ENCODE results near the gene BRK1.
"Not testable (repeated sequence)": the region's sequence is repeated elsewhere in the genome, so short reads cannot be mapped to it uniquely, and the experiment has no call there.

BRK1 gene

GRCh38 chr3:10119376-10119775 is 3.9 kb downstream of the BRK1 start:
- Mint-ChIP-seq H3K27me3 (peaks cover 2% of the 10 kb centered on the region), H3K36me3 (ENCODE audit: low read depth) (peaks cover 53% of the 10 kb centered on the region), H3K27ac (no peak overlapping the region), H3K4me1 (peaks cover 63% of the 10 kb centered on the region), H3K4me3 (no peak overlapping the region), H3K9me3 (no peaks in the 10 kb centered on the region)
- no peak for ATAC-seq
- DNase-seq, result no peak

GRCh38 chr3:10121064-10121463 is 5.6 kb downstream of the BRK1 start:
- DNase-seq, result no peak
- Mint-ChIP-seq H3K4me1 (peaks cover 54% of the 10 kb centered on the region), H3K4me3 (no peak overlapping the region), H3K36me3 (ENCODE audit: low read depth) (peaks cover 59% of the 10 kb centered on the region), H3K27ac (no peak overlapping the region), H3K27me3 (no peaks in the 10 kb centered on the region), H3K9me3 (no peaks in the 10 kb centered on the region)
- ATAC-seq, result no peak

DNA sequence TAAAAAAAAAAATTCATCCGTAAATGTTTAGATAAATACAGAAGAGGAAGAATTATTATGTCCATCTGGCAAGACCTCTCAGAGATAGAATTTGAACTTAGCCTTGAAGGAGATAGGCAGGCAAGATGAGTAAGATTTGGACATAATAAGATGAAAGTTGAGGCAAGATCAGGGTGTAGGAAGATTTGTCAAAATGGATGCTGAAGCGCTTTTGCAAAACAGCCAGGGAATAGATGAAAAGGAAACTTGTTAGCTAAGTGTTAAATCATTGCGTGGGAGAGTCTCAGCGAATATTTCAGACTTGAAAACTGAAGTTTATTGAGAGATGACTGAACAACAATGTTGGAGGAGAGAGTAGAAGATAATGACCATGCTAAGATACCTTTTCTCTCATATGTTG is 7.2 kb downstream of the BRK1 start:
- no peaks in the 10 kb centered on the region for H3K27me3 Mint-ChIP-seq
- ATAC-seq (no peak), DNase-seq (no peak)
- no peak overlapping the region for H3K4me3 Mint-ChIP-seq
- H3K4me1 Mint-ChIP-seq, result peaks cover 39% of the 10 kb centered on the region
- peaks cover 63% of the 10 kb centered on the region for H3K36me3 Mint-ChIP-seq (ENCODE audit: low read depth)
- H3K9me3 Mint-ChIP-seq, result no peaks in the 10 kb centered on the region
- peak overlapping the region; percentile 23 for H3K27ac Mint-ChIP-seq

- DNase-seq; H3K27ac Mint-ChIP-seq; ATAC-seq; H3K27me3 Mint-ChIP-seq; H3K36me3 Mint-ChIP-seq (ENCODE audit: low read depth); H3K9me3 Mint-ChIP-seq; H3K4me3 Mint-ChIP-seq; H3K4me1 Mint-ChIP-seq: not testable (repeated sequence)
Observed at GRCh38 chr3:10135872-10136271, 20.4 kb downstream of the BRK1 start.

DNA sequence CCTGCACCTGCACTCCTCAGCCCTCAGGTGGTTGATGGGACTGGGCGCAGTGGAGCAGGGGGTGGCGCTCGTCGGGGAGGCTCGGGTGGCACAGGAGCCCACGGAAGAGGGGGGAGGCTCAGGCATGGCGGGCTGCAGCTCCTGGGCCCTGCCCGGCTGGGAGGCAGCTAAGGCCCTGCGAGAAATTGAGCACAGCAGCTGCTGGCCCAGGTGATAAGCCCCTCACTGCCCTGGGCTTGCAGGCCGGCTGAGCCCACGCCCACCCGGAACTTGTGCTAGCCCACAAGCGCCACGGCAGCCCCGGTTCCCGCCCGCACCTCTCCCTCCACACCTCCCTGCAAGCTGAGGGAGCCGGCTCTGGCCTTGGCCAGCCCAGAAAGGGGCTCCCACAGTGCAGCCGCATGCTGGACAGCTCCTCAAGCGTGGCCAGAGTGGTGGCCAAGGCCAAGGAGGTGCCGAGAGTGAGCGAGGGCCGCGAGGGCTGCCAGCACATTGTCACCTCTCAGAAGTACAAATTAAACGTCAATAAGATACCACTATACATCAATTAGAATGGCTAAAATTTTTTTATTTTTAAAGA is 21.0 kb downstream of the BRK1 start:
- ATAC-seq (no peak), DNase-seq (no peak)
- no peaks in the 10 kb centered on the region for H3K9me3 Mint-ChIP-seq
- H3K36me3 Mint-ChIP-seq (ENCODE audit: low read depth), result no peaks in the 10 kb centered on the region
- no peaks in the 10 kb centered on the region for H3K27me3 Mint-ChIP-seq
- no peak overlapping the region for H3K4me3 Mint-ChIP-seq
- H3K4me1 Mint-ChIP-seq, result peaks cover 7% of the 10 kb centered on the region
- no peak overlapping the region for H3K27ac Mint-ChIP-seq

GRCh38 chr3:10137178-10137577 is 21.7 kb downstream of the BRK1 start:
- Mint-ChIP-seq H3K4me1 (peaks cover 7% of the 10 kb centered on the region), H3K9me3 (no peaks in the 10 kb centered on the region)

GRCh38 chr3:10140996-10141546 is 25.6 kb downstream of the BRK1 start:
- H3K36me3 Mint-ChIP-seq (ENCODE audit: low read depth), result peaks cover 19% of the 10 kb centered on the region
- H3K27me3 Mint-ChIP-seq, result no peaks in the 10 kb centered on the region
- H3K4me1 Mint-ChIP-seq, result peaks cover 33% of the 10 kb centered on the region
- no peak for DNase-seq
- H3K27ac Mint-ChIP-seq, result peak overlapping the region; percentile 86
- no peak for ATAC-seq
- H3K4me3 Mint-ChIP-seq, result peak overlapping the region; percentile 95
- no peaks in the 10 kb centered on the region for H3K9me3 Mint-ChIP-seq

More at GRCh38 chr3:10137178-10137577, 21.7 kb downstream of the BRK1 start:
- H3K36me3 Mint-ChIP-seq (ENCODE audit: low read depth), result no peaks in the 10 kb centered on the region
- DNase-seq, result no peak
- no peak overlapping the region for H3K4me3 Mint-ChIP-seq
- no peak overlapping the region for H3K27ac Mint-ChIP-seq
- no peaks in the 10 kb centered on the region for H3K27me3 Mint-ChIP-seq
- ATAC-seq, result no peak

- DNase-seq (no peak), ATAC-seq (no peak)
- Mint-ChIP-seq H3K27me3 (no peaks in the 10 kb centered on the region), H3K36me3 (ENCODE audit: low read depth) (peaks cover 26% of the 10 kb centered on the region), H3K9me3 (no peaks in the 10 kb centered on the region), H3K4me3 (peak overlapping the region; percentile 95), H3K4me1 (peaks cover 41% of the 10 kb centered on the region), H3K27ac (peak overlapping the region; percentile 86)
Observed at GRCh38 chr3:10142707-10143560, 27.5 kb downstream of the BRK1 start.

DNA sequence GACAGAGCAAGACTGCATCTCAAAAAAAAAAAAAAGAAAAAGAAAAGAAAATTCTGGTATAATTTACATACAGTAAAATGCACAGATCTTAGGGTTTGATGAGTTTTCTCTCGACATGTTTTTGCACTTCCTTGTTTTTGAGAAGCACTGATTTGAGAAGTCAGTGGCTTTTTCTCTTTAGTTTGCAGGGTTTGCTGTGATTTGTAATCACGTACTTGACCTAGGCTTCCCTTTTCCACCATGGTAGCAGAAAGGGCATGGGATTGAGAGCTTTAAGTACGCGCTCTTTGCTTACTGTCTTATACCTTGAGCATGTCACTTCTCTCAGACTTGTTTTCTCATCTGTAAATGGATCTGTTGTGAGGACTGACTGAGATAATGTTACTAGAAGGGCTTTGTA is 30.2 kb downstream of the BRK1 start:
- Mint-ChIP-seq H3K36me3 (ENCODE audit: low read depth) (peaks cover 42% of the 10 kb centered on the region), H3K4me3 (peak overlapping the region; percentile 62), H3K4me1 (peaks cover 45% of the 10 kb centered on the region), H3K27ac (no peak overlapping the region), H3K9me3 (no peaks in the 10 kb centered on the region), H3K27me3 (no peaks in the 10 kb centered on the region)
- DNase-seq, result no peak
- ATAC-seq, result no peak

GRCh38 chr3:10149226-10149625 is 33.8 kb downstream of the BRK1 start:
- peak overlapping the region; percentile 49 for H3K27ac Mint-ChIP-seq
- no peak for ATAC-seq
- H3K4me3 Mint-ChIP-seq, result no peak overlapping the region

GRCh38 chr3:10150987-10151386 is 35.5 kb downstream of the BRK1 start:
- no peaks in the 10 kb centered on the region for H3K27me3 Mint-ChIP-seq
- no peak overlapping the region for H3K4me3 Mint-ChIP-seq
- no peaks in the 10 kb centered on the region for H3K9me3 Mint-ChIP-seq
- no peak overlapping the region for H3K27ac Mint-ChIP-seq
- DNase-seq, result no peak
- no peak for ATAC-seq
- peaks cover 52% of the 10 kb centered on the region for H3K36me3 Mint-ChIP-seq (ENCODE audit: low read depth)
- peaks cover 17% of the 10 kb centered on the region for H3K4me1 Mint-ChIP-seq

More at GRCh38 chr3:10149226-10149625, 33.8 kb downstream of the BRK1 start:
- no peaks in the 10 kb centered on the region for H3K9me3 Mint-ChIP-seq
- no peak for DNase-seq
- H3K27me3 Mint-ChIP-seq, result no peaks in the 10 kb centered on the region
- peaks cover 48% of the 10 kb centered on the region for H3K36me3 Mint-ChIP-seq (ENCODE audit: low read depth)
- H3K4me1 Mint-ChIP-seq, result peaks cover 24% of the 10 kb centered on the region

GRCh38 chr3:10154335-10155122 is 39.1 kb downstream of the BRK1 start:
- Mint-ChIP-seq H3K27me3 (no peaks in the 10 kb centered on the region), H3K36me3 (ENCODE audit: low read depth) (peaks cover 41% of the 10 kb centered on the region), H3K4me1 (peaks cover 5% of the 10 kb centered on the region), H3K9me3 (no peaks in the 10 kb centered on the region), H3K27ac (no peak overlapping the region), H3K4me3 (no peak overlapping the region)
- DNase-seq (no peak), ATAC-seq (no peak)

GRCh38 chr3:10155123-10155472 is 39.6 kb downstream of the BRK1 start:
- Mint-ChIP-seq H3K4me1 (peaks cover 5% of the 10 kb centered on the region), H3K27ac (no peak overlapping the region), H3K36me3 (ENCODE audit: low read depth) (peaks cover 35% of the 10 kb centered on the region), H3K9me3 (no peaks in the 10 kb centered on the region), H3K4me3 (no peak overlapping the region), H3K27me3 (no peaks in the 10 kb centered on the region)
- DNase-seq, result no peak
- no peak for ATAC-seq

GRCh38 chr3:10155658-10156057 is 40.2 kb downstream of the BRK1 start:
- Mint-ChIP-seq H3K9me3 (no peaks in the 10 kb centered on the region), H3K4me3 (no peak overlapping the region), H3K27ac (no peak overlapping the region), H3K27me3 (no peaks in the 10 kb centered on the region), H3K36me3 (ENCODE audit: low read depth) (peaks cover 30% of the 10 kb centered on the region), H3K4me1 (peaks cover 5% of the 10 kb centered on the region)
- ATAC-seq, result no peak
- no peak for DNase-seq
